NCI-H345 (cell line): Measurements from ENCODE around the gene NPRL2.

ENCODE experiments used
- DNase-seq: peaks from one replicate; lab custom pipeline; 2025; lab: John Stamatoyannopoulos, UW

NPRL2 gene

DNA sequence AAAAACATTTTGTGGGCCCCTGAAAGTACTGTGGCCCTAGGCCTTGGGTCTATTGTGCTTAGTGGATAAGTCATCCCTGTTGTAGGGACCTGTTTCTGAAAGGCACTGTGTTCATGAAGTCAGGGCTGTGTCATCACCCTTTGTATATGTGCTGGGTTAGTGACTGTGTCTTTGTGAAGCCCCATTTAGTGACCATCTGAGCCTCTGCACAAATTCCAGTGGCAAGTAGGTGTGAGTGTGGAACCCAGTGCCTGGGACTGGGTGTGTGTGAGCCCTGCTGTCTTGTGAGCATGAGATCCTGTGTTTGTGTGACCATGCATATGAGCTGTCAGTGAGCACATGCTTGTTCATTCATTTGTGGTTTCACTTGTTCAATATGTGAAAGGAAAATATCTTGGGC is 46.0 kb downstream of the NPRL2 start:
- no peak for DNase-seq

DNA sequence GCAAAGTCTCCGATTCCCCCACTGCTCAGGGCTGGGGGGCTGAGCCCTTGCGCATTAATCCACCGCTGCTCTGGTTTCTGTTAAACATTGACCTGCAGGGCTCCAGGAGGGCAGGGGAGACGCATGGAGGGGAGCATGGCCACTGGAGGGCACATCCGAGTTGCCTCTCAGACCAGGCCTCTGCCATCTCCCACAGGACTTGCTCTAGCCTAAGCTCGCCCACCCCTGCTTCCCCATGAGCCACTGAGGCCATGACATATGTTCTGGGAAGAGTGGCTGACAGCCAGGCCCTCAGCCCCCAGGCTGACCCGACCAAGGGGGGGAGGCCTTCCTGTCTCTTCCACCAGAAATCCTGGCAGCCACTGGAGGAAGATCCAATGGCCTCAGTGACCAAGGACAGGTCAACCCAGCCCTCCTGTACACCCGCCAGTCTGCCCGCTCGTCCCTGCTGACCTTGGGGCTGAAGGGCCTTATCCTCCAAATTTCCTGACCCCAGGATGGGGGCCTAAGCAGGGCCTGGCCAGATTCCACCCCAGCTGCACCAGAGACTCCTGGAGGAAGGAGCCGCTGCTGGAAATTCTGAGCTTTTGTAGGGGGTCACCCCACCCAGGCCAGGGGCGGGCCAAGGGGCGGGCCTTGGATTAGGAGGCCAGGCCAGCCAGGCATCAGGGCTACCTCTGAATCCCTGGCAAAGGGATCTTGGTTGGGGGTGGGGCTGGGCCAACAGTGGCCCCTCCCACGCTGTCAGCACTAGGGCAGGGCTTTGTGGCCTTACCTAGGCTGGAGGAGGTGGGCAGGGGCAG is 47.4 kb downstream of the NPRL2 start, which contains the start of gene HYAL1:
Gene HYAL1 (minus strand): TSS at position 562 of the 803 bp plus-strand sequence. CDS start 618 bp downstream, outside the sequence.
- no peak for DNase-seq

DNA sequence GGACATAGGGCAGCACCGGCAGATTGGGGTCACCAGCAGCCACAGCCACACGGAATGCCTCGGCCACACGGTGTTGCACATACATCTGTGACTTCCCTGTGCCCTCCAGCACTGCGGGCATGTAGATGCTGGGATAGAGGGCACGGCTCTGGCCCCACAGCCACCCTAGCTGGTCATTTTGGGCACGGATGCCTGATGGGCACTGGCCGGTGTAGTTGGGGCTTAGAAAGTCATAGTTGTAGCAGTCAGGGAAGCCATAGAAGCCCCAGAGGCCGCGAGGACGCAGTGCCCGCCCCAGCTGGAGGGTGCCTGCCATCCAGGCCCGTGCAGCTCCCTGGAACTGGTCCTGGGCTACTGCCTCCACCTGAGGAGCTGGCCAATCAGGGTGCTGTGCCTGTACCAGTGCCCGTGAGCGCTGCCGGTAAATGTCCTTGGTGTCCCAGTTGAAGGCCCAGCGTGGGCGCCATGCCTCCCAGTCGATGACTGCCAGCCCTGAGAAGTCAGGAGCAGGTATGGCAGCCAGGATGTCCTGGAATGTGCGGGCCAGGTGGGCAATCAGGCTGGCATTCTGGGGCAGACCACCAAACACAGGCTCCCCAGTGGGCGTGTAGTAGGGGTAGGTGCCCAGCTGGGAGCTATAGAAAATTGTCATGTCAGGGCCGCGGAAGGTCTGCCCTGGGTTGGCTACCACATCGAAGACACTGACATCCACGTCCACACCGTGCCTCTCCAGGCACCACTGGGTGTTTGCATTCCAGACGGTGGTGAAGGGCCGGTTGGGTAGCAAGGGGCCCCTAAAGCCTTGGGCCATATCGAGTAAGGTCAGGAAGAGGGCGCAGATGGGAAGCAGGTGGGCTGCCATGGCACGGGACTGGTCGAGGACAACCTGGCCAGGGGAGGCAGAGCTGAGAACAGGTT is 48.2 kb downstream of the NPRL2 start:
- no peak for DNase-seq

DNA sequence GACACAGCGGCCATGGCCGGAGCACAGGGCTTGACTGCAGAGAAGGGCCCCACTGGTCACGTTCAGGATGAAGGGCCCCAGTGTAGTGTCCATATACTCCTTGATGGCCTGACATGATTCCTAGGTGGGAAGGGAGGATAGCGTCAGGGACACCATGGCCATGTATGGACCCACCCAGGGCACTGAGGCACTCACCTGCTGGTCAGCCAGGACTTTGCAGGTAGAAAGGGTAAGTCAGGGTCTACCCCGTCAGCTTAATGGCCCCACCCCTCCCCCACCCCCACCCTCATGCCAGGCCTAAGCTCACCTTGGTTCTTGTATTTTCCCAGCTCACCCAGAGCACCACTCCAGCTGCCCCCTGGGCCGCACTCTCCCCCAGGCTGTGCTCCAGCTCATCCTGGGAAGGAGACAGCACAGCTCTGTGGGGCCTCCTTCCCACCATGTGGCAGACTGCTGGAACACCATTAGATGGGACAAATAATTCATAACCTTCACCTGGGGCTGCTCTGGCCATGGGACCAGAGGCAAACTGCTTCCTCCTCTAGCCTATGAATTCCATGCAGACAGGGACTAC is 49.8 kb downstream of the NPRL2 start:
- no peak for DNase-seq

DNA sequence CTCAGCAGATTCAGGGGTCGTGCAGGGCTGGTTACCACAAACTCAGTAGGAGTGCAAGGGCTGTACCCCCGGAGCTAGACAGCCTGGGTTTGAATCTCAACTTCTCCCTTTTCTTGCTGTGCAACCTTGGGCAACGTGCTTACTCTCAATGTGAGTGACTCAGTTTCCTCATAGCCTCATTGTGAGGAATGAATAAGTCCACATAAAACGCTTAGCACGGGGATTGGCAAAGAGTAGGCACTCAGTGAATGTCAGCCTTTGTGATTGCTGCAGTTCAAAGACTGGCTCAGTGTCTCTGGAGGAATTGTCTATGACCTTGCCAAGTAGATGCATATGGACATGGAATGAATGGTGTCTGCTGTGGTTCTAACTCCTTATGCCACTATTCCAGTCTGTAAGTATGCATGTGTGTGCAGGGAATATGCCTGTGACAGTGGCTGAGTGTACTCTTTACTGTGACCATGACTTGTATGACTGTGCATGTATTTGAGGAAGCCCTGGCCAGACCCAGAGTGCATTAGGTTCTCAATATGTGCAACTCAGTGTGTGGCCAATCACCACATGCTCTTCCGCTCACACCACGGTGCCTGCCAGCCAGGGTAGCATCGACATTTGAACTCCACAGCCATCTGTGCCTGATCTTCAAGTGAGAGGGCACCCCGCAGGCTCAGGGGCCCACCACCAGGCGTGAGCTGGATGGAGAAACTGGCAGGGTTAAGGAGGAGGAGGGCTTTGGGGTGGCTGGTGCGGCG is 50.5 kb downstream of the NPRL2 start:
- DNase-seq = no peak

DNA sequence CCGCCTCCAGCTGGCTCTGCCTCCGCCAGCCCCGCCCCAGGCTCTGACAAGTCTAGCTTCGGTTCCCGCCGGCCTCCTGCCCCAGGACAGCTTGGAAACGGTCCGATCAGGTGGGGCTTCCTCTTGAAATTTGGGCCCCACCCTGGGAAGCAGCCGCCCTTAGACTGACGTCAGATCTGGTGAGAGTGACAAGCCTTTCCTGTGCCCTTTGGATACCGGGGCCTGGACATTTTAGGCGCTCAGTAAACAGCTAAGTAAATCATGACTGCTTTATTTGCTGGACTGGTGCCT is 51.0 kb downstream of the NPRL2 start:
- no peak for DNase-seq

DNA sequence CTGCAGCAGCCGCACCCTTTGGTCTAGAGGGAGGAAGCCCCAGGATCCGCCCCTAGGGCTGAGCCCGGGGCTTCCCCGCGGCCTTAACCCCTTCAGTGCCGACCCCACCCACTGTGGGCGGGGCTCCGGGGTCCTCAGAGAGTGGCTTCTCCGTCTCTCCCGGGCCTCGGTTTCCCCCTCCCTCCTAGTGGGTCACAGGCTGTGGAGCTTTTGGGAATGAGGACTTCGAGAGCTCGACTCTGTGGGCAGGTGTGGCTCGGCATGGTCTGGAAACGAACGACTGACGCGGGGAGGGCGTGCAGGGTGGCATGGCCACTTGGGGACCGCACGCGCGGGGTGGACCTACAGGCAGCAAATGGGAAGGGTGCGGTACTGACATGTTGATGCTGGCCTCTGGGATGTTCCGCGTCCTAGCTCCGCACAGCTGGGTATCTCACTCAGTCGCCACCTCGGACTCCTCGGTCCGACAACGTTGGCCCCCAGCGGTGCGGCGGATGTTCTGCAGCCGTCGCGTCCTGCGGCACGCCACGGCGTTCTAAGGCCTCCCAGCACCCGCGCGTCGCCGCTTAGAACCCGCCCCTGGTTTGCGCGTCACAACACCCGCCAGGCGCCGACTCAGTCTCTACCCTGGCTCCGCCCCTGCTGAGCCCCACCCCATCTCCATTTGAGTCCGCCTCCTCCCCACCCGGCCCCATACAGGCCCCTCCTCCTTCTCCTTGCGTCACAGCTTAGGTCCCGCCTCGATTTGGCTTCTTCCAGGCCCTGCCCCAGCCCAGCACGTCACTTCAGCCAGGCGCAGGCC is 51.5 kb downstream of the NPRL2 start, which contains the start of the genes HYAL3 and NAA80:
Gene HYAL3 (minus strand): TSS at position 570 of the 802 bp plus-strand sequence. CDS start 3,803 bp downstream, outside the sequence.
Gene NAA80 (minus strand): TSS at position 570 of the 802 bp plus-strand sequence. CDS start 1,942 bp downstream, outside the sequence.
- peak; percentile 97 for DNase-seq

DNA sequence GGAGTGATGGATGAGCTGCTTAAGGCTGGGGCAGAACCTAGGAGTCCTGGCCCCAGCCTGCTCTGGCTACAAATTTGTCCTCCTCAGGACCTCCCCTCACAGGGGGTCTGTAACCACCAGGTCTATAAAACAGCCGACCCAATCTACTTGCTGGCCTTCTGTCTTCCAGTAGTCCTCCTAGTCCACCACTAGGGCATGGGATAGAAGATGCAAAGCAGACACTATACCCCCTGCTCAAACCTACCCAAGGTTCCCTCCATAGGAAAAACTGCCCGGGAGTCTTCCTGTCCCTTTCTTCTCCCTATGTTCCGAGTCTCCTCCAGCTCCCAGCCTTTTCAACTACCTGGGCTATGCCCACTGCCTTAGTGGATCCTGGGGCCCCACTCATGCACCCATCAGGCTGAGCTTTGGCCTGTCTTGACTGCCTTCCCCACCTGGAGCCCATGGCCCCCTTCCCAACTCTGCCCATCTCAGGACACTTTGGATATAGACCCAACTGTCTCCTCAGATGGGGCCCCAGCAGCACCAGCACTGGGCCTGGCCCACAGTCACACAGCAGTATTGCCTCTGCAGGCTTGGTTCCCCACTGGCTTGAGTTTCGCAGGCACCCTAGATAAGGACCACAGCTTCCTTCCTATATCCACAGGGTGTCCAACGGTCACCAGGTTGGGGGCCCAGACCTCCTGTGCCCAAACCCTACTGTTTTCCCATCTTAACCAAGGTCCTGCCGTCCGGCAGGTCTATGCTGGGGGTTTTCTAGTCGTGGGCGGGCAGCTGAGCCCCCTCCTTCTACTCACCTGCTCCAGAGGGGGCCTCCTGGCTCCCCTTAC is 52.5 kb downstream of the NPRL2 start:
- no peak for DNase-seq

DNA sequence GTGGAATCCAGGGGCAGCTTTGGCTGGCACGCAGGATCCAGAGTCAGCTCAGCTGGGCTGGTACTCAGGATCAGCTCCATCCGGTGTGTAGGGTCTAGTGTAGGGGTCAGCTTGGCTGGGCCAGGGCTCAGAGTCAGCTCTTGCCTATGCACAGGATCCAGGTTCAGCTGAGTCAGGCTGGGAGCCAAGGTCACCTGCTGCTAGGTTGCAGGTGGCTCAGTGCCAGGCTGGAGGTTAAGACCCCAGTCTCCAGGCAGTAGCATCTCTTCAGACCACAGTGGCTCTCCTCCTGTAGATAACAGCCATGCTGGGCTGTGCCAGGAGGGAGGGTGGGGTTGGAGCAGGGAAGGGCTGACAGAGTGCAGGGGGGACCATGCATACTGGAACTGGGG is 53.2 kb downstream of the NPRL2 start:
- no peak for DNase-seq
